SK-MEL-5 (cell line): ENCODE results near the gene SEPHS1. TPM values are rescaled to one million over a fixed set of nuclear protein-coding genes. Genes with fewer than 3 reads are reported as not detected.

Experiments
- DNase-seq: peaks from one replicate; pipeline ENCODE4 v3.0.0-alpha.2; 2016; ENCODE audit warnings: low read depth, low spot score
- in situ Hi-C: cut with HindIII; loops from 2 replicates; pipeline ENCODE4 v1.10.0; 2016; ENCODE audit warnings: low sequenced_read_pairs, high pct_unique_total_duplicates, low pct_unique_long_range_greater_than_20kb
- total RNA-seq: library from RNA; depleted of rRNA; stranded (reverse); fragments of >200 nt; shearing (Covaris generic); gene quantifications from 2 replicates; pipeline ENCODE4 v1.2.3, GENCODE V29; 2014; rRNA removed

SEPHS1 gene
- total RNA-seq, 1 experiment from 2014 or later: 24.6 TPM

GRCh38 chr10:13268310-13268709 is 79.8 kb downstream of the SEPHS1 start:
- in situ Hi-C loops: no loop called here
- DNase-seq: no peak

Other genes with a start within 250 kb of the SEPHS1 start
- 22.3 and 25.3 TPM in 2 replicates for gene OPTN, start 248.1 kb downstream of the SEPHS1 start, total RNA-seq
- 11.6 and 12.5 TPM in 2 replicates for gene MCM10, start 186.7 kb downstream of the SEPHS1 start, total RNA-seq
- gene UCMA, start 113.9 kb downstream of the SEPHS1 start, total RNA-seq: not detected in 2 replicates
- 17.8 and 18.8 TPM in 2 replicates for gene PHYH, start 48.2 kb downstream of the SEPHS1 start, total RNA-seq
- gene BEND7, start 180.7 kb upstream of the SEPHS1 start, total RNA-seq: 4.1 and 5.2 TPM in 2 replicates
- 17.0 and 24.7 TPM in 2 replicates for gene PRPF18, start 238.7 kb upstream of the SEPHS1 start, total RNA-seq